RPMI8226 (cell line): ENCODE measurements around the gene NMD3.

Source experiments
- DNase-seq: peaks from one replicate; pipeline ENCODE4 v3.0.0-alpha.2; 2015

NMD3 gene

GRCh38 chr3:161291191-161291901 is 70.2 kb downstream of the NMD3 start:
- DNase-seq: peak; percentile 99

DNA sequence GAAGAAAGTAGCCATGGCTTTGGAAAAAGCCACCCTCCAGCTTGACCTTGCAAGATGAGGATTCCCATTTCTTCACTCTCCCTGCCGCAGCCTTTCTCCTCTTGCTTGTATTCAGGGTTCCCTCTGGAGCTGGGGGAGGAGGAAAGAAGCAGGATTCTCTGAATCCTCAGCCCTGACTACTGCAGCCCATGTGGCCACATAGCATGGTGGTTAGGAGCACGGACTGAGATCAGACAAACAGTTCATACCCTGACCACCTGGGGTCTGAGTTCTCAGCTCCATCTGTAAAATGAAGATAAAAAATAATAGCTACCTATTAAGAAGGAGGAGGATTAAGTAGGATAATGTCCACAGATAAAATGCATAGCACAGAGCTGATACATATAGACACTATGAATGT is 72.3 kb downstream of the NMD3 start:
- DNase-seq: no peak

GRCh38 chr3:161295325-161295724 is 74.2 kb downstream of the NMD3 start:
- DNase-seq: peak; percentile 52

DNA sequence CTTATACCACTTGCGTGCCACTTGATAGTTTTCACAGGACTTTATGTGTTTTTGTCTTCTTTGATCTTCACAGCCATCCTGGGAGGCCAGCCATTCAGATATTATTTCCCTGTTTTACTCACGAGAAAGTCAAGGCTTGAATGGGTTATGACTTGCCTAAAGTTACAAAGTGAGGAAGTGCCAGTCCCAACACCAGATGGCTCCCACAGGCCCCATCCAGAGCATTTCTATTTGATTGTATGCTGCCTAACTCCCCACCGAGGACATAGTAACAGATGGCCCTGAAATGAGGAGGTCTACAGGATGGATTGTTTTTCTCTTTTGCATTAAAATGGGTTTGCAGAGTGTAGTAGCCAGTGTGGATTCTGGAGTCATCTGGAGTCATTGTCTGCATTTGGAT is 75.7 kb downstream of the NMD3 start:
- no peak for DNase-seq
